ENCODE results near the gene TMEM220.

Gene TMEM220

GRCh38 chr17:10738521-10739258 is 8.9 kb upstream of the TMEM220 start:
- TF ChIP-seq ZC3H10 (CRISPR knock-in tag; IDR thresholded peaks at IDR 0.05) = no peak
- no peak for TF ChIP-seq ZNF70 (CRISPR knock-in tag; IDR thresholded peaks at IDR 0.05)
- no peak for TF ChIP-seq ISL1 (CRISPR knock-in tag; IDR thresholded peaks at IDR 0.05)
- TF ChIP-seq ZNF565 (CRISPR knock-in tag; conservative IDR thresholded peaks at IDR 0.05; ENCODE audit: low read depth) = no peak
- no peak for TF ChIP-seq RARB (CRISPR knock-in tag; IDR thresholded peaks at IDR 0.05)
- TF ChIP-seq, protein P1, sequence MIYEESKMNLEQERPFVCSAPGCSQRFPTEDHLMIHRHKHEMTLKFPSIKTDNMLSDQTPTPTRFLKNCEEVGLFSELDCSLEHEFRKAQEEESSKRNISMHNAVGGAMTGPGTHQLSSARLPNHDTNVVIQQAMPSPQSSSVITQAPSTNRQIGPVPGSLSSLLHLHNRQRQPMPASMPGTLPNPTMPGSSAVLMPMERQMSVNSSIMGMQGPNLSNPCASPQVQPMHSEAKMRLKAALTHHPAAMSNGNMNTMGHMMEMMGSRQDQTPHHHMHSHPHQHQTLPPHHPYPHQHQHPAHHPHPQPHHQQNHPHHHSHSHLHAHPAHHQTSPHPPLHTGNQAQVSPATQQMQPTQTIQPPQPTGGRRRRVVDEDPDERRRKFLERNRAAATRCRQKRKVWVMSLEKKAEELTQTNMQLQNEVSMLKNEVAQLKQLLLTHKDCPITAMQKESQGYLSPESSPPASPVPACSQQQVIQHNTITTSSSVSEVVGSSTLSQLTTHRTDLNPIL (CRISPR knock-in tag; IDR thresholded peaks at IDR 0.05; ENCODE audit: low read depth) = no peak
- no peak for TF ChIP-seq SNAI2 (CRISPR knock-in tag; IDR thresholded peaks at IDR 0.05)
- no peak for TF ChIP-seq OSR1 (CRISPR knock-in tag; IDR thresholded peaks at IDR 0.05)
- no peak for TF ChIP-seq TOX (CRISPR knock-in tag; IDR thresholded peaks at IDR 0.05; ENCODE audit: borderline replicate concordance)
- TF ChIP-seq GLIS3 (CRISPR knock-in tag; IDR thresholded peaks at IDR 0.05) = no peak
- no peak for TF ChIP-seq ZFP30 (CRISPR knock-in tag; IDR thresholded peaks at IDR 0.05)
- no peak for TF ChIP-seq ZFP3 (CRISPR knock-in tag; IDR thresholded peaks at IDR 0.05)
- no peak for TF ChIP-seq TSHZ2 (CRISPR knock-in tag; IDR thresholded peaks at IDR 0.05)
- no peak for TF ChIP-seq POU6F1 (CRISPR knock-in tag; IDR thresholded peaks at IDR 0.05; ENCODE audit: borderline replicate concordance, low read depth)
- TF ChIP-seq, protein P2, sequence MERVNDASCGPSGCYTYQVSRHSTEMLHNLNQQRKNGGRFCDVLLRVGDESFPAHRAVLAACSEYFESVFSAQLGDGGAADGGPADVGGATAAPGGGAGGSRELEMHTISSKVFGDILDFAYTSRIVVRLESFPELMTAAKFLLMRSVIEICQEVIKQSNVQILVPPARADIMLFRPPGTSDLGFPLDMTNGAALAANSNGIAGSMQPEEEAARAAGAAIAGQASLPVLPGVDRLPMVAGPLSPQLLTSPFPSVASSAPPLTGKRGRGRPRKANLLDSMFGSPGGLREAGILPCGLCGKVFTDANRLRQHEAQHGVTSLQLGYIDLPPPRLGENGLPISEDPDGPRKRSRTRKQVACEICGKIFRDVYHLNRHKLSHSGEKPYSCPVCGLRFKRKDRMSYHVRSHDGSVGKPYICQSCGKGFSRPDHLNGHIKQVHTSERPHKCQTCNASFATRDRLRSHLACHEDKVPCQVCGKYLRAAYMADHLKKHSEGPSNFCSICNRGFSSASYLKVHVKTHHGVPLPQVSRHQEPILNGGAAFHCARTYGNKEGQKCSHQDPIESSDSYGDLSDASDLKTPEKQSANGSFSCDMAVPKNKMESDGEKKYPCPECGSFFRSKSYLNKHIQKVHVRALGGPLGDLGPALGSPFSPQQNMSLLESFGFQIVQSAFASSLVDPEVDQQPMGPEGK (CRISPR knock-in tag; IDR thresholded peaks at IDR 0.05; ENCODE audit: borderline replicate concordance) = no peak
- TF ChIP-seq ZNF8 (CRISPR knock-in tag; IDR thresholded peaks at IDR 0.05) = no peak
- TF ChIP-seq BACH2 (CRISPR knock-in tag; IDR thresholded peaks at IDR 0.05; ENCODE audit: borderline replicate concordance) = no peak
- TF ChIP-seq ARNTL (CRISPR knock-in tag; IDR thresholded peaks at IDR 0.05; ENCODE audit: borderline replicate concordance, low read depth) = no peak
- TF ChIP-seq CSDC2 (CRISPR knock-in tag; IDR thresholded peaks at IDR 0.05) = no peak
- no peak for TF ChIP-seq TCF4 (CRISPR knock-in tag; IDR thresholded peaks at IDR 0.05; ENCODE audit: borderline replicate concordance)
- ATAC-seq = no peak

DNA sequence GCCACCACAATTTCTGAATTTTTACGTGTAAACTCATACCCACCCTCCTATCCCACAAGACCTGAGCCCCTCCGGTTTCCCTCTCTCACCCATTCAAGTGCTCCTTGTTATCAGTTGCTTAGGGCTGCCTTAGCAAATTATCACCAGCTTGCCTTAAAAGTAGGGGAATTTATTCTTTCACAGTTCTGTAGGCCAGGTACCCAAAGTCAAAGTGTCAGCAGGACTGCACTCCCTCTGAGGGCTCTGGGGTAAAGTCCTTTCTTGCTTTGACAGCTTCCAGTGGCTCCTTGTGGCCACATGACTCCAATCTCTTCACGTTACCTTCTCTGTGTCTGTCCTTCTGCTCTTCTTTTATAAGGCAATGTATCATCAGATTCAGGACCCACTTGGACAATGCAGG is 7.9 kb upstream of the TMEM220 start:
- TF ChIP-seq, protein P2 (CRISPR knock-in tag; IDR thresholded peaks at IDR 0.05; ENCODE audit: borderline replicate concordance) = no peak
- TF ChIP-seq SNAI2 (CRISPR knock-in tag; IDR thresholded peaks at IDR 0.05) (no peak), ZFP30 (CRISPR knock-in tag; IDR thresholded peaks at IDR 0.05) (no peak), ZFP3 (CRISPR knock-in tag; IDR thresholded peaks at IDR 0.05) (no peak)
- ATAC-seq = no peak

DNA sequence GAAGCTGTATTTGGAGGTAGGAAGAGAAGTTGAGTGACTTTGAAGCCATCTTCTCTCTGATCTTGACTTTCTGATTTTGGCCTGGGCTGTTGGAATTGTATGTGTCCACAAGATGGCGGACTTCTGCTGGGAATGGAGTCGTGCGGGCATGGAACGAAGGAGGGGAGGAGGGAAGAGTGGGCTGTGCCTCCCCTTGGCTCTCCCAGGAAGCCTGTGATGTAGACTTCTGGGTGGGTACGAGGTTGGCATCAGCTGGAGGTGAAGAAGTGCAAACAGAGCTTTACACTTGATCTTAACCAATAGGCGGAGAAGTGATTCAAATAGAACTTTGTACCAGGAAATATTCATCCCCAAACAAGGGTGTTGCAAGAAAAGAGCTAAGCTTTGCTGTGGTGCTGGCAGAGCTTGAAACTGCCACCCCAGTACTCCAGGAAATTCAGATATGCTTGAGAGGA is 7.4 kb upstream of the TMEM220 start:
- peak; percentile 95 for ATAC-seq
- TF ChIP-seq POU6F1 (CRISPR knock-in tag; IDR thresholded peaks at IDR 0.05; ENCODE audit: borderline replicate concordance, low read depth) = no peak
- TF ChIP-seq OSR1 (CRISPR knock-in tag; IDR thresholded peaks at IDR 0.05) = no peak
- TF ChIP-seq BACH2 (CRISPR knock-in tag; IDR thresholded peaks at IDR 0.05; ENCODE audit: borderline replicate concordance) = no peak
- TF ChIP-seq ARNTL (CRISPR knock-in tag; IDR thresholded peaks at IDR 0.05; ENCODE audit: borderline replicate concordance, low read depth) = no peak
- no peak for TF ChIP-seq ZNF70 (CRISPR knock-in tag; IDR thresholded peaks at IDR 0.05)
- TF ChIP-seq TSHZ2 (CRISPR knock-in tag; IDR thresholded peaks at IDR 0.05) = no peak

All from SK-N-SH treated with all-trans-retinoic acid at 6 μM for 48 hours (cell line).